Keratinocyte (primary cell): ENCODE data around the gene SPRTN.

Experiments
- CTCF ChIP-seq, 3 experiments: IDR thresholded peaks in 1 of 3; conservative IDR thresholded peaks in 1 of 3; optimal IDR thresholded peaks in 1 of 3; 2 replicates in 2 of 3; 3 replicates in 1 of 3; pipeline versions ENCODE3 to v1.5.1; 2011; ENCODE audit warnings: low read length in 3 of 3, mild to moderate bottlenecking in 3 of 3, moderate library complexity in 2 of 3, control low read depth in 1 of 3, inconsistent platforms in 1 of 3; ENCODE audit not compliant: insufficient read depth in 2 of 3; ENCODE audit errors: extremely low read depth in 1 of 3
- EZH2 ChIP-seq: IDR thresholded peaks from one replicate; pipeline ENCODE4 v1.6.1; 2012; ENCODE audit warnings: inconsistent platforms, mild to moderate bottlenecking, low read length, moderate library complexity

DNA sequence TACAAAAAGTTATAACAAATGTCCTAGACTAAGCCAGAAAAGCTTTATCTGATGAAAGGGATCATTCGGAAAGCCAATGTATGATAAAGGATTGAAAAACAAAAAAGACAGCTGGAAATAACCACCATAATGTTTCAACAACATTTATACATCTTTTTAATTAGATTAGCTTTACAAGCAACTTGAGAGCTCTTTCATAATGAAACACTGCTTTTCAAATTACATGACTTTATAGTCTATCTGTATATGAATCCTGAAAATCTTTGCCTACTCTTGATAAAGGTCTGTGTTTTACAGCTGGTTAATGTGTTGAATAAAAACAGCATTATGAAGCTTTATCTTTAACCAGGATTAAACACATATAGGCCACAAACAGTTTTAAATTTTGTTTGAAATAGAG lies 25.5 kb downstream of the SPRTN start:
- no peak for TF ChIP-seq CTCF (optimal IDR thresholded peaks at IDR 0.05 in 1 of 3, IDR thresholded peaks at IDR 0.05 in 1 of 3, conservative IDR thresholded peaks at IDR 0.05 in 1 of 3; ENCODE audit: extremely low read depth in 1 of 3, insufficient read depth in 2 of 3, low read length in 3 of 3)
- TF ChIP-seq EZH2: no peak
